ENCODE data around the gene HSPA1A.
A peak's percentile ranks its signal among the peaks of the same experiment; 100 is the strongest.
"Not testable (repeated sequence)": the region's sequence is repeated elsewhere in the genome, so short reads cannot be mapped to it uniquely, and the experiment has no call there.

Gene HSPA1A

DNA sequence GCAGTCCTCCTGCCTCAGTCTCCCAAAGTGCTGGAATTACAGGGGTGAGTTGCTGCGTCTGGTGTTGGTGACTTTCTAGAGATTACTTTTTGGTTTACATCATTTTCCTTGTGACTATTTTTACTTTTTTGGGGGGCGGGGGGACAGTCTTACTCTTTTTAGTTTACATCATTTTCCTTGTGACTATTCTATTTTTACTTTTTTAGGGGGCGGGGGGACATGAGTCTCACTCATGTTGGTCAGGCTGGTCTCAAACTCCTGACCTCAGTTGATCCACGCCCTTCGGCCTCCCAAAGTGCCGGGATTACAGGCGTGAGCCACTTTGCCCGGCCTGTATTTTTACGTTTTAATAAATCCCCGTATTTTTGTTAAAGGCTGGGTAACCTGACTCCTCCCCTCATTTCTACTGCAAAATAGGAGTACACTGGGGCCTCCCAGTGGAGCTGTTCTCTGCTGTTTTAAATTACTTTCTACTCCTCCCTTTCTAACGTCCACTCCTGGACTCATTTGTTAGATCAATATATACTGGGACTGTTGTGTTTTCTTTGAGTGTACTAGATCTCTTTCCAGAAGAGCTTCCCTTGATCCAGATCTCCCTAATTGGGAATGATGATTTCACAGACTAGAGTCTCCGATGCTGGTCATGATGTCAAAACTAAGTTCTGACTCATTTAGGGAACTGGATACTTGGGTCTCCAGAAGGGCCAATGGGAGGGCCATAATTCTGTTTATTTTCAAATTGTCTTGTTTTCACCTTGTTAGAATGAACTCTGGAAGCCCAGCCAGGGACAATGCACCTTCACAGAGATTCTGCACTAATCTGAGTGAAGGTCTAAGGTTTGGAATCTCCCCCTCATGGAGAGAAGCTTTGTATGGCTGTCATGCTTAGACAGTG lies 21.4 kb downstream of the HSPA1A start:
- FAIRE-seq = no peak

GRCh38 chr6:31837369-31838113 lies 22.2 kb downstream of the HSPA1A start:
- FAIRE-seq = no peak

- FAIRE-seq = not testable (repeated sequence)
These were observed 22.8 kb downstream of the HSPA1A start for GRCh38 chr6:31838114-31838553.

DNA sequence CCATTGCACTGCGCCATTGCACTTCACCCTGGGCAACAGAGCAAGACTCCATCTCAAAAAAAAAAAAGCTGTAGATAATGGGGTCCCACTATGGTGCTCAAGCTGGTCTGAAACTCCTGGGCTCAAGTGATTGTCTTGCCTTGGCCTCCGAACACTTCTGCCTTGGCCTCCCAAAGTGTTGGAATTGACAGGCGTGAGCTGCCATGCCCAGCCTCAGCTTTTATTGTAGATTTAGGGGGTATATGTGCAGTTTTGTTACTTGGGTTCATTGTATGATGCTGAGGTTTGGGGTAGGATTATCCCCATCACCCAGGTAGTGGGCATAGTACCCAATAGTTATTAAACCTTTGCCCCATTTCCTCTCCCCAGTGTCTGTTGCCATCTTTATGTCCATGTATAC lies 23.6 kb downstream of the HSPA1A start:
- FAIRE-seq = no peak

GRCh38 chr6:31839779-31840126 lies 24.4 kb downstream of the HSPA1A start:
- FAIRE-seq = not testable (repeated sequence)

DNA sequence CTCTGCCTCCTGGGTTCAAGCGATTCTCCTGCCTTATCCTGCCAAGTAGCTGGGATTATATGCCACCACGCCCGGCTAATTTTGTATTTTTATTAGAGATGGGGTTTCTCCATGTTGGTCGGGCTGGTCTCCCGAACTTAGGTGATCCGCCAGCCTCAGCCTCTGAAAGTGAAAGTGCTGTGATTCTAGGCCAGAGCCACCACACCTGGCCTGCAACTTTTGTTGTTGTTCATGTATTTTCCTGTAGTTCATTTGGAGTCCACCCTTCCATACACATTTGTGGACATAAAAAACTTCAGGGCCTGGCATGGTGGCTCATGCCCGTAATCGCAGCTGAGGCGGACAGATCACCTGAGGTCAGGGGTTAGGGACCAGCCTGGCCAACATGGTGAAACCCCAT lies 26.7 kb downstream of the HSPA1A start:
- FAIRE-seq = no peak

- FAIRE-seq = no peak
These were observed 29.2 kb downstream of the HSPA1A start for GRCh38 chr6:31844507-31844906.

DNA sequence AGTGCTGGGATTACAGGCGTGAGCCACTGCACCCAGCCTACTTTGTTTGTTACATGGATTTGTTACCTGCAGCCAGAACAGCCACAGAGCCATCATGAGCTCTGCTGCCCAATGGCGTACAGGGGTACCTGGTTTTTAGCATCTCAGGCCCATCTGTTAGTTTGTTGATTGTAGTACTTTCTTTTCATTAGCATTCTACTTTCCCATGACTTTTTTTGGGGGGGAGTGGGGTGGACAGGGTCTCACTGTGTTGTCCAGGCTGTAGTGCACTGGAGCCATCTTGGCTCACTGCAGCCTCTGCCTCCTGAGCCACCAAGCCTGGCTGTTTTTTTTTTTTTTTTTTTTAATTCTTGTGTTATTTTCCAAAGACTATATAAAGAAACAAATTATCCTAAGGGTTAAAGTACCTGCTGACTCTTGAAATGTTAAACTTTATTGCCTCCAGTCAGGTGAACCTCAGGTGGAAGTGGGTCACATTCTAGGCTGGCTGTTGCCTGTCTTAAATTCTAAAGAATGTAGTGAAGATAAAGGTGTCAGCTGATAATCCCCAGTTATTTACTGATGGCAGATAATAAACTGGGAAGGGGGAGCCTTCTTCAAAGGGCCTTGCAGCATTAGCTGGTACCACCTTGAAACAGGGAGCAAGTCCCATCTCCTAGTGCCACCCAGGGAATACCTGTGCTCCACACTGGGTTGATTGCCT lies 32.1 kb downstream of the HSPA1A start:
- no peak for FAIRE-seq

- no peak for FAIRE-seq
These were observed 35.6 kb downstream of the HSPA1A start for GRCh38 chr6:31850765-31851484.

DNA sequence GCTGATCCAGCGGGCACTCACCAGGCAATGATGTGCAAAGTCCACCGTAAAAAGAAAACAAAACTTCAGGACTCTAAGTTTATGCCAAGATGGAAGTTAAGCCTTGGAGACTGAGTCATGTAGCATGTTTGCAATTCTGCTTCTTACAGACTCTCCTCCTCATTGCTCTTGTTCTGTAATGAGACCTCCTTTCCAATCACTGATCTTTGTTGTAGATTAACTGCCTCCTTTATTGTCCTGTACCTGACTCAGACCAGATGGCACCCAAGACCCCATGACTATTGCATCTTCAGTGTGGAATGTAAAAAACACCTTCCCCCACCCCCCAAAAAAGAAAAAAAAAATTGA lies 36.1 kb downstream of the HSPA1A start:
- FAIRE-seq = no peak

DNA sequence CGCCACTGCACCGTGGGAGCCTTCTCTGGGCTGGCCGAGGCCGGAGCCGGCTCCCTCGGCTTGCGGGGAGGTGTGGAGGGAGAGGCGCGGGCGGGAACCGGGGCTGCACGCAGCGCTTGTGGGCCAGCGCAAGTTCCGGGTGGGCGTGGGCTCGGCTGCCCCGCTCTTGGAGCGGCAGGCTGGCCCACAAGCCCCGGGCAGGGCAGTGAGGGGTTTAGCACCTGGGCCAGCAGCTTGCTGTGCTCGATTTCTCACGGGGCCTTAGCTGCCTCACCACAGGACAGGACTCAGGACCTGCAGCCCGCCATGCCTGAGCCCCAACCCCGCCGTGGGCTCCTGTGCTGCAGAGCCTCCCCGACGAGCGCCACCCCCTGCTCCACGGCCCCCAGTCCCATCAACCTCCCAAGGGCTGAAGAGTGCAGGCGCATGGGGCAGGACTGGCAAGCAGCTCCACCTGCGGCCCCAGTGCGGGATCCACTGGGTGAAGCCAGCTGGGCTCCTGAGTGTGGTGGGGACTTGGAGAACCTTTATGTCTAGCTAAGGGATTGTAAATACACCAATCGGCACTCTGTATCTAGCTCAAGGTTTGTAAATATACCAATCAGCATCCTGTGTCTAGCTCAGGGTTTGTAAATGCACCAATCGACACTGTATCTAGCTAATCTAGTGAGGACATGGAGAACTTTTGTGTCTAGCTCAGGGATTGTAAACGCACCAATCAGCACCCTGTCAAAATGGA lies 36.8 kb downstream of the HSPA1A start:
- FAIRE-seq = not testable (repeated sequence)

DNA sequence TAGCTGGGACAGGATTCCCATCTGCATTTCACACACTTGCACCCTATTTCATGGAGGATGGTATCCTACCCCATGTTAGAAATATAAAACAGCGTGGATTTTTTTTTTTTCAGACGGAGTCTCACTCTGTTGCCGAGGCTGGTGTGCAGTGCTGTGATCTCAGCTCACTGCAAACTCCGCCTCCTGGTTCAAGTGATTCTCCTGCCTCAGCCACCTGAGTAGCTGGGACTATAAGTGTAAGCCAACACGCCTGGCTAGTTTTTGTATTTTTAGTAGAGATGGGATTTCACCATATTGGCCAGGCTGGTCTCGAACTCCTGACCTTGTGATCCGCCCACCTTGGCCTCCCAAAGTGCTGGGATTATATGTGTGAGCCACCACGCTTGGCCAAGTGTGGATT lies 42.4 kb downstream of the HSPA1A start:
- FAIRE-seq = not testable (repeated sequence)

DNA sequence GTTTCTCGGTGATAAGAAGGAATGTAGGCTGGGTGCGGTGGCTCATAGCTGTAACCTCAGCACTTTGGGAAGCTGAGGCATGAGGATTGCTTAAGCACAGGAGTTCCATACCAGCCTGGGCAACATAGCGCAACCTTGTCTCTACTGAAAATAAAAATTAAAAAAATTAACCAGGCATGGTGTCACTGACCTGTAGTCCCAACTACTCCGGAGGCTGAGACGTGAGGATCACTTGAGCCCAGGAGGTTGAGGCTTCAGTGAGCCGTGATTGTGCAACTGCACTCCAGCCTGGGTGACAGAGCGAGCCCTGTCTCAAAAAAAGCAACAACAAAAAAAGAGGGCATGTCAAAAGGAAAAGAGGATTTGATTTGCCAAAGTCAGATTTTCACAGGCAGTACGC lies 43.4 kb downstream of the HSPA1A start:
- no peak for FAIRE-seq

DNA sequence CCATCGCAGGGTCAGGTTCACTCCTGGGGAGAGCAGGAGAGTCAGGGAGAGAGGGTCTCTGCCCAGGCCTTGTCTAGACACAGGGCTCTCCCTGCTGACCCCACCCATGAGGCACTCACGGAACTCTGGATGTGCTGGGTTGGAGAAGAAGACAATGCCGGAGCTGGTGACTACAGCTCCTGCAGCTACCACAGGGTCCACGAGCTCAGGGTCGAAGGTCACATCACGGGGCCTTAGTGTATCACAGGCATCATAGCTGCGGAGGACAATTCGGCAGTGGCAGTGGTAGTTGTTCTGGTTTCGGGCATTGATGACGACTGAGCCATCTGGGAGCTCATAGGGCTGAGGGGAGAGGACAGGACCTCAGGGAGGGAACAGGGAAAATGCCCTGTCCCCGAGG lies 44.6 kb downstream of the HSPA1A start:
- FAIRE-seq = no peak

DNA sequence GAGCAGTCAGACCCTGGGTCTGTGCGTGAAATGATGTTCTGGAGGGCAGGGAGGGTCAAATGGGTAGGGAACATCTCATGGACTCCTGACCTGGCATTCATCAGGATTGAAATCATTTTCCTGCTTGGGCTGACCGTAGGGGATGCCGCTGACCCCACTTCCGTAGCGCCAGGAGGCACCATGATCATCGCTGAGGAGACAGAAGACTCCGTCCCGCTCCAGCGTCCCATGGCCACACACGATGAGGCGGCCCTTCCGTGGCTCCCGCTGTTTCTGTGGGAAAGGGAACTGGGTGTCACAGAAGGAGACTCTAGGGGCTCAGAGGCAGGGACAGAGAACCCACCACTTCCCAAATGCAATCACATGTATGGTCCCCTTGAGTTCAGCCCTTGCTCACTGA lies 45.0 kb downstream of the HSPA1A start:
- no peak for FAIRE-seq

- FAIRE-seq = no peak
These were observed 45.8 kb downstream of the HSPA1A start for GRCh38 chr6:31861150-31861549.

GRCh38 chr6:31861919-31862343 lies 46.6 kb downstream of the HSPA1A start:
- no peak for FAIRE-seq

DNA sequence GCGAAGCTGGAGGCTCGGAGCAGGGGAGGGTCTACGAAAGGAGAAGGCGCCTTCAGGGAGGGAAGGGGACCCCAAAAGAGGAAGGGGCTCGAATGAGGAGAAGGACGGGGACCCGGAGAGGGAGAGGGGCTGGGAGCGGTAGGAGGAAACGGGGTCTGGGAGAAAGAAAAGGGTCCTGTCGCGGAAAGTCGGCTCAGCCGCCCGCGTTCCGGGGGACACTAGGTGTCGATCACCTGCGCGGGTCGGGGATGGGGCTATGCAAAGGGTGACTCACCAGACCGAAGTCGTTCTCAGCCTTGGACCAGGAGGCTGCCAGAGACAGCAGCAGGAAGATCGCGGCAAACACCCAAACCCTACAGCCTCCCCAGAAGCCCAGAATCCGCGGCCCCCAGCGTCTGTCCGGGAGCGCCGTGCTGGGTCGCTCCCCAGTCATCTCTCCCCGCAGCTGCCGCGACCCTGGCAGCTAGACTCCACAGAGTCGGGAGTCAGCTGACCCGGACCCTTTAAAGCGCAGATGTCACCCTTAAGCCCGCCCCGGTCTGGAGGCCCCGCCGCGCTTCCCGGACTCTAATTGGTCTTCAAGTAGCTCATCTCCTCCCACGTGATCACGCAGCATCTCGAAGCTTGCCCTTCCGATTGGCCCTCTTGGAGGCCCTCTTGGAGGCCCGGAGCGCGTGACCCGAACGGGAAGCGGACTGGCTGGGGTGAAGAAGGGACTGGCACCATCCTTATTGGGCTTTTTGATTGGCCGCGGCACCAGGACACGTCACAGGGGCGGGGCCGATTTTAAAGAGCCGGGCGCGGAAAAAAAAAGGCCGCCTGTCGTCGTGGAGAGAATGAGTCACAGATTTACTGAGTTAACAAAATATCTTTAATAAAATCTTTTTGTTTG lies 47.2 kb downstream of the HSPA1A start, which contains the start of gene NEU1:
NEU1 (minus strand) TSS at position 478 of the 892 bp plus-strand sequence; CDS start at position 433, 45 bp downstream.
- peak; percentile 92 for FAIRE-seq

GRCh38 chr6:31864123-31864562 lies 48.8 kb downstream of the HSPA1A start:
- FAIRE-seq = not testable (repeated sequence)

DNA sequence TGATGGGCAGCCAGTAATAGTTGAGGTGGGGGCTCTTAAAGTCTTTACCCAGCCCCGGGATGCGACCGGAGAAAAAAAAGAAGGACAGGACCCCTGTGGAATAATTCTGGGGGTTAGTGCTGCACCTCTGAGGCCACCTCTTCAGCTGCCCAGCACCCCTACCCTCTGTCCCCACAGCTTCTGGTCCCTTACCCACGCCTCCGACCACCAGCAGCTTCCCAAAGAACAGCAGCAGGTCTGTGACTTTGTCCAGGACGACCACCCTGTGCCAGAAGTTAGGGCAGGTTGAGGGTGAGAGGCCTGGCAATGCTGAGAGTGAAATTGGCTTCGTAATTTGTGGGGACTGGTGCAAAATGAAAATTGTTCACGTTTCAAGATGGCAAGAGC lies 49.5 kb downstream of the HSPA1A start:
- no peak for FAIRE-seq
